HepG2 (cell line): Measurements from ENCODE around the gene ZSWIM6. TPM values are rescaled to one million over a fixed set of nuclear protein-coding genes. Genes with fewer than 3 reads are reported as not detected.

Source experiments
- CCAR2 ChIP-seq: fragments of 200-400 bp; formaldehyde crosslinking; optimal IDR thresholded peaks from 2 replicates; pipeline ENCODE3; 2018; ENCODE audit warnings: low read depth, mild to moderate bottlenecking, low read length, moderate library complexity
- CREM ChIP-seq, 2 experiments: sonication (generic) in 1 of 2; formaldehyde crosslinking in 1 of 2; IDR thresholded peaks; 2 replicates each; pipeline versions ENCODE4 v1.4.0 to v1.6.1; 2016 to 2020; ENCODE audit warnings: antibody characterized with exemption in 1 of 2, mild to moderate bottlenecking in 1 of 2, missing genetic modification reagents in 1 of 2
- EP300 ChIP-seq, 3 experiments: sonication (generic) in 1 of 3; formaldehyde crosslinking in 1 of 3; IDR thresholded peaks; 2 replicates each; pipeline versions ENCODE4 v1.5.1 to v1.6.1; 2011 to 2020; ENCODE audit warnings: low read depth in 2 of 3, low read length in 2 of 3, borderline replicate concordance in 1 of 3, improper control_type of control experiment in 1 of 3, mild to moderate bottlenecking in 1 of 3, missing genetic modification reagents in 1 of 3, moderate library complexity in 1 of 3
- FOXA3 ChIP-seq: IDR thresholded peaks from 2 replicates; pipeline ENCODE4 v1.6.1; 2016; ENCODE audit warnings: missing genetic modification reagents, missing compliant biosample characterization
- HMG20A ChIP-seq: IDR thresholded peaks from 2 replicates; pipeline ENCODE4 v1.6.1; 2016; ENCODE audit warnings: borderline replicate concordance
- NR2C2 ChIP-seq: sonication (generic); formaldehyde crosslinking; IDR thresholded peaks from 2 replicates; pipeline ENCODE4 v1.4.0; 2020; ENCODE audit warnings: missing genetic modification reagents, mild to moderate bottlenecking, moderate library complexity, borderline replicate concordance
- POGZ ChIP-seq: sonication (generic); formaldehyde crosslinking; IDR thresholded peaks from 2 replicates; pipeline ENCODE4 v1.4.0; 2020; ENCODE audit warnings: mild to moderate bottlenecking, missing genetic modification reagents
- RFX5 ChIP-seq: IDR thresholded peaks from 2 replicates; pipeline ENCODE4 v1.6.1; 2011; ENCODE audit warnings: low read depth, low read length, improper control_type of control experiment
- SRY ChIP-seq: sonication (generic); formaldehyde crosslinking; IDR thresholded peaks from 2 replicates; pipeline ENCODE4 v1.8.0; 2022; ENCODE audit warnings: mild to moderate bottlenecking, missing genetic modification reagents
- ZFP90 ChIP-seq: sonication (generic); formaldehyde crosslinking; IDR thresholded peaks from 2 replicates; pipeline ENCODE4 v1.8.0; 2022; ENCODE audit warnings: missing genetic modification reagents, mild to moderate bottlenecking, inconsistent platforms, borderline replicate concordance
- ZMYM4 ChIP-seq: sonication (generic); formaldehyde crosslinking; IDR thresholded peaks from 2 replicates; pipeline ENCODE4 v1.8.1; 2023; ENCODE audit warnings: mild to moderate bottlenecking, missing genetic modification reagents
- ZNF124 ChIP-seq: sonication (generic); formaldehyde crosslinking; IDR thresholded peaks from 2 replicates; pipeline ENCODE4 v1.4.0; 2020; ENCODE audit warnings: missing genetic modification reagents
- ZNF224 ChIP-seq: sonication (generic); formaldehyde crosslinking; IDR thresholded peaks from 2 replicates; pipeline ENCODE4 v1.5.0; 2020; ENCODE audit warnings: mild to moderate bottlenecking, missing genetic modification reagents
- ZNF333 ChIP-seq: sonication (generic); formaldehyde crosslinking; IDR thresholded peaks from 2 replicates; pipeline ENCODE4 v1.4.0; 2020; ENCODE audit warnings: mild to moderate bottlenecking, missing genetic modification reagents, borderline replicate concordance
- ZNF501 ChIP-seq: sonication (generic); formaldehyde crosslinking; IDR thresholded peaks from 2 replicates; pipeline ENCODE4 v1.5.1; 2020; ENCODE audit warnings: mild to moderate bottlenecking, moderate library complexity, missing genetic modification reagents
- polyA plus RNA-seq, 8 experiments: library from polyadenylated mRNA; depleted of rRNA in 3 of 8; stranded (reverse) in 7 of 8; unstranded in 1 of 8; fragments of >200 nt; fragmentation: Illumina TruSeq in 4 of 8; extraction: Trizol in 4 of 8; gene quantifications; 2 replicates each; pipeline versions ENCODE4 v1.2.1 to v1.2.3, GENCODE V29; 2011 to 2016; ENCODE audit warnings: low read depth in 4 of 8, missing spikeins in 1 of 8, mixed read lengths in 1 of 8; ENCODE audit not compliant: insufficient read depth in 1 of 8
- total RNA-seq, 5 experiments: library from RNA; depleted of rRNA; stranded (reverse); fragments of >200 nt; fragmentation: Illumina TruSeq; extraction: Trizol; gene quantifications; 2 replicates each; pipeline ENCODE4 v1.2.3, GENCODE V29; 2016; ENCODE audit warnings: low read depth in 1 of 5
- TF ChIP-seq, protein P1 (sequence below): sonication (generic); formaldehyde crosslinking; IDR thresholded peaks from 2 replicates; pipeline ENCODE4 v1.4.0; 2020; ENCODE audit warnings: missing genetic modification reagents
- TF ChIP-seq, protein P2 (sequence below): IDR thresholded peaks from 2 replicates; pipeline ENCODE4 v1.6.1; 2016; ENCODE audit warnings: low read depth
- TF ChIP-seq, protein P3 (sequence below): sonication (generic); formaldehyde crosslinking; IDR thresholded peaks from 2 replicates; pipeline ENCODE4 v1.4.0; 2020; ENCODE audit warnings: missing genetic modification reagents
- TF ChIP-seq, protein P4 (sequence below): IDR thresholded peaks from 2 replicates; pipeline ENCODE4 v1.4.0; 2020; ENCODE audit warnings: mild to moderate bottlenecking, missing genetic modification reagents
- TF ChIP-seq, protein P5 (sequence below): sonication (generic); IDR thresholded peaks from 2 replicates; pipeline ENCODE4 v1.6.1; 2016; ENCODE audit warnings: low read depth, borderline replicate concordance

The ZSWIM6 gene
- total and polyA plus RNA-seq, 2 of the 13 experiments (the other 11 are each of a cell fraction or from before 2014, with no cell fraction given), result 0.82 to 1.9 TPM

DNA sequence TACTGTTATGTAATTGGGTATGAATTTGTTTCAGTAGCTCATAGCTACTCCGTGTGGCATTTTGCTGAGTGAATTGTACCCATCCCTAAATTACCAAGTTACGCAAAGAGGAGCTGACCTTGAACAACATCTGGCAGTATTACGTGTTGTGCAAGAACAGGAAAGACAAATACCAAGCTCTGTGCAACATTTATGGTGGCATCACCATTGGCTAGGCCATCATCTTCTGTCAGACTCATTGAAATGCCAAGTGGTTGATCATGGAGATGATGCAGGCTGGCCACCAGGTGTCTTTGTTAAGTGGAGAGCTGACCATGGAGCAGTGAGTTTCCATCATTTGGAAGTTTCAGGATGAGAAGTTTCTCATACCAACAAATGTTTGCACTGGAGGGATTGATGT, 15.0 kb downstream of the ZSWIM6 start (continued):
- TF ChIP-seq, protein P1, sequence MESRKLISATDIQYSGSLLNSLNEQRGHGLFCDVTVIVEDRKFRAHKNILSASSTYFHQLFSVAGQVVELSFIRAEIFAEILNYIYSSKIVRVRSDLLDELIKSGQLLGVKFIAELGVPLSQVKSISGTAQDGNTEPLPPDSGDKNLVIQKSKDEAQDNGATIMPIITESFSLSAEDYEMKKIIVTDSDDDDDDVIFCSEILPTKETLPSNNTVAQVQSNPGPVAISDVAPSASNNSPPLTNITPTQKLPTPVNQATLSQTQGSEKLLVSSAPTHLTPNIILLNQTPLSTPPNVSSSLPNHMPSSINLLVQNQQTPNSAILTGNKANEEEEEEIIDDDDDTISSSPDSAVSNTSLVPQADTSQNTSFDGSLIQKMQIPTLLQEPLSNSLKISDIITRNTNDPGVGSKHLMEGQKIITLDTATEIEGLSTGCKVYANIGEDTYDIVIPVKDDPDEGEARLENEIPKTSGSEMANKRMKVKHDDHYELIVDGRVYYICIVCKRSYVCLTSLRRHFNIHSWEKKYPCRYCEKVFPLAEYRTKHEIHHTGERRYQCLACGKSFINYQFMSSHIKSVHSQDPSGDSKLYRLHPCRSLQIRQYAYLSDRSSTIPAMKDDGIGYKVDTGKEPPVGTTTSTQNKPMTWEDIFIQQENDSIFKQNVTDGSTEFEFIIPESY (CRISPR knock-in tag), result peak; percentile 36; the same call in 1 of the 2 replicates
- no peak for TF ChIP-seq ZNF501 (CRISPR knock-in tag)
- TF ChIP-seq ZNF333 (CRISPR knock-in tag), result no peak
- no peak for TF ChIP-seq NR2C2 (CRISPR knock-in tag)
- TF ChIP-seq HMG20A (CRISPR knock-in tag), result peak; percentile 44; the same call in 1 of the 2 replicates
- TF ChIP-seq RFX5, result no peak
- TF ChIP-seq ZMYM4 (CRISPR knock-in tag), result peak; percentile 70
- no peak for TF ChIP-seq ZFP90 (CRISPR knock-in tag)
- TF ChIP-seq CCAR2, result no peak
- TF ChIP-seq, protein P2, sequence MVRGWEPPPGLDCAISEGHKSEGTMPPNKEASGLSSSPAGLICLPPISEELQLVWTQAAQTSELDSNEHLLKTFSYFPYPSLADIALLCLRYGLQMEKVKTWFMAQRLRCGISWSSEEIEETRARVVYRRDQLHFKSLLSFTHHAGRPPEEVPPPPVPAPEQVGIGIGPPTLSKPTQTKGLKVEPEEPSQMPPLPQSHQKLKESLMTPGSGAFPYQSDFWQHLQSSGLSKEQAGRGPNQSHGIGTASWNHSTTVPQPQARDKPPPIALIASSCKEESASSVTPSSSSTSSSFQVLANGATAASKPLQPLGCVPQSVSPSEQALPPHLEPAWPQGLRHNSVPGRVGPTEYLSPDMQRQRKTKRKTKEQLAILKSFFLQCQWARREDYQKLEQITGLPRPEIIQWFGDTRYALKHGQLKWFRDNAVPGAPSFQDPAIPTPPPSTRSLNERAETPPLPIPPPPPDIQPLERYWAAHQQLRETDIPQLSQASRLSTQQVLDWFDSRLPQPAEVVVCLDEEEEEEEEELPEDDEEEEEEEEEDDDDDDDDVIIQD (CRISPR knock-in tag), result peak; percentile 48; the same call in 1 of the 2 replicates
- TF ChIP-seq, protein P3, sequence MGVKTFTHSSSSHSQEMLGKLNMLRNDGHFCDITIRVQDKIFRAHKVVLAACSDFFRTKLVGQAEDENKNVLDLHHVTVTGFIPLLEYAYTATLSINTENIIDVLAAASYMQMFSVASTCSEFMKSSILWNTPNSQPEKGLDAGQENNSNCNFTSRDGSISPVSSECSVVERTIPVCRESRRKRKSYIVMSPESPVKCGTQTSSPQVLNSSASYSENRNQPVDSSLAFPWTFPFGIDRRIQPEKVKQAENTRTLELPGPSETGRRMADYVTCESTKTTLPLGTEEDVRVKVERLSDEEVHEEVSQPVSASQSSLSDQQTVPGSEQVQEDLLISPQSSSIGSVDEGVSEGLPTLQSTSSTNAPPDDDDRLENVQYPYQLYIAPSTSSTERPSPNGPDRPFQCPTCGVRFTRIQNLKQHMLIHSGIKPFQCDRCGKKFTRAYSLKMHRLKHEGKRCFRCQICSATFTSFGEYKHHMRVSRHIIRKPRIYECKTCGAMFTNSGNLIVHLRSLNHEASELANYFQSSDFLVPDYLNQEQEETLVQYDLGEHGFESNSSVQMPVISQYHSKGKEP, result no peak
- no peak for TF ChIP-seq ZNF124 (CRISPR knock-in tag)
- TF ChIP-seq CREM (IDR thresholded peaks at IDR 0.05), result no peak
- TF ChIP-seq CREM (CRISPR knock-in tag; IDR thresholded peaks at IDR 0.05), result no peak
- peak; percentile 36; the same call in 1 of the 2 replicates for TF ChIP-seq FOXA3 (CRISPR knock-in tag)
- peak in 1 of 2 experiments; percentile 6; a peak in 1 of 4 replicates for TF ChIP-seq EP300 (IDR thresholded peaks at IDR 0.05; ENCODE audit: low read depth in 2 of 2, low read length in 2 of 2)
- no peak for TF ChIP-seq EP300 (CRISPR knock-in tag; IDR thresholded peaks at IDR 0.05; ENCODE audit: borderline replicate concordance)
- TF ChIP-seq SRY (CRISPR knock-in tag), result no peak
- no peak for TF ChIP-seq ZNF224
- TF ChIP-seq, protein P4, sequence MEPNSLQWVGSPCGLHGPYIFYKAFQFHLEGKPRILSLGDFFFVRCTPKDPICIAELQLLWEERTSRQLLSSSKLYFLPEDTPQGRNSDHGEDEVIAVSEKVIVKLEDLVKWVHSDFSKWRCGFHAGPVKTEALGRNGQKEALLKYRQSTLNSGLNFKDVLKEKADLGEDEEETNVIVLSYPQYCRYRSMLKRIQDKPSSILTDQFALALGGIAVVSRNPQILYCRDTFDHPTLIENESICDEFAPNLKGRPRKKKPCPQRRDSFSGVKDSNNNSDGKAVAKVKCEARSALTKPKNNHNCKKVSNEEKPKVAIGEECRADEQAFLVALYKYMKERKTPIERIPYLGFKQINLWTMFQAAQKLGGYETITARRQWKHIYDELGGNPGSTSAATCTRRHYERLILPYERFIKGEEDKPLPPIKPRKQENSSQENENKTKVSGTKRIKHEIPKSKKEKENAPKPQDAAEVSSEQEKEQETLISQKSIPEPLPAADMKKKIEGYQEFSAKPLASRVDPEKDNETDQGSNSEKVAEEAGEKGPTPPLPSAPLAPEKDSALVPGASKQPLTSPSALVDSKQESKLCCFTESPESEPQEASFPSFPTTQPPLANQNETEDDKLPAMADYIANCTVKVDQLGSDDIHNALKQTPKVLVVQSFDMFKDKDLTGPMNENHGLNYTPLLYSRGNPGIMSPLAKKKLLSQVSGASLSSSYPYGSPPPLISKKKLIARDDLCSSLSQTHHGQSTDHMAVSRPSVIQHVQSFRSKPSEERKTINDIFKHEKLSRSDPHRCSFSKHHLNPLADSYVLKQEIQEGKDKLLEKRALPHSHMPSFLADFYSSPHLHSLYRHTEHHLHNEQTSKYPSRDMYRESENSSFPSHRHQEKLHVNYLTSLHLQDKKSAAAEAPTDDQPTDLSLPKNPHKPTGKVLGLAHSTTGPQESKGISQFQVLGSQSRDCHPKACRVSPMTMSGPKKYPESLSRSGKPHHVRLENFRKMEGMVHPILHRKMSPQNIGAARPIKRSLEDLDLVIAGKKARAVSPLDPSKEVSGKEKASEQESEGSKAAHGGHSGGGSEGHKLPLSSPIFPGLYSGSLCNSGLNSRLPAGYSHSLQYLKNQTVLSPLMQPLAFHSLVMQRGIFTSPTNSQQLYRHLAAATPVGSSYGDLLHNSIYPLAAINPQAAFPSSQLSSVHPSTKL (CRISPR knock-in tag), result peak; percentile 49
- peak; percentile 43; the same call in 1 of the 2 replicates for TF ChIP-seq POGZ
- TF ChIP-seq, protein P5, sequence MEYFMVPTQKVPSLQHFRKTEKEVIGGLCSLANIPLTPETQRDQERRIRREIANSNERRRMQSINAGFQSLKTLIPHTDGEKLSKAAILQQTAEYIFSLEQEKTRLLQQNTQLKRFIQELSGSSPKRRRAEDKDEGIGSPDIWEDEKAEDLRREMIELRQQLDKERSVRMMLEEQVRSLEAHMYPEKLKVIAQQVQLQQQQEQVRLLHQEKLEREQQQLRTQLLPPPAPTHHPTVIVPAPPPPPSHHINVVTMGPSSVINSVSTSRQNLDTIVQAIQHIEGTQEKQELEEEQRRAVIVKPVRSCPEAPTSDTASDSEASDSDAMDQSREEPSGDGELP, result 0 out of 2 replicates have a peak, but pooled peaks have one; percentile 14
